NCI-H2107 treated with DMSO at 0.1 percent for 48 hours (cell line): ENCODE results near the gene STK32B.
"Not testable (repeated sequence)": the region's sequence is repeated elsewhere in the genome, so short reads cannot be mapped to it uniquely, and the experiment has no call there.

Source experiments
- DNase-seq: peaks from one replicate; lab custom pipeline; 2025; ENCODE audit not compliant: unreplicated experiment; lab: John Stamatoyannopoulos, UW

The STK32B gene

GRCh38 chr4:5203309-5203992, 152.2 kb downstream of the STK32B start:
- no peak for DNase-seq

DNA sequence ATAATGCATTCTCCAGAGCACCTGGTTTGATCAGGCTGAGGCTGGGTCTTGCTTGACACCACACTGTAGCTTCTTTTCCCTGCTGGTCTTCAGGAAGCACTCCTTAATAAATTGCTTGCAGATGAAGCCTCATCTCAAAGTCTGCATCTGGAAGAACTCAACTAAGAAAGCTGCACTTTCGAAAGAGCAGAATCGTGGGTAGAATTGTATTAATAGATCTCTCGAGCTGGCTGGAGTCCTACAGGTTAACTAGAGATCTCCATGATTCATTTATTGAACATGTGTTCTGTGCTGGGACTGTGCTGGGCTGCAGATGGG, 152.7 kb downstream of the STK32B start:
- DNase-seq: no peak

- no peak for DNase-seq
These were observed 153.5 kb downstream of the STK32B start for GRCh38 chr4:5204781-5205180.

- DNase-seq: no peak
These were observed 154.9 kb downstream of the STK32B start for GRCh38 chr4:5206016-5206790.

GRCh38 chr4:5209862-5210261, 158.6 kb downstream of the STK32B start:
- no peak for DNase-seq

- DNase-seq: no peak
These were observed 160.1 kb downstream of the STK32B start for GRCh38 chr4:5211282-5211839.

GRCh38 chr4:5212255-5213013, 161.2 kb downstream of the STK32B start:
- DNase-seq: no peak

DNA sequence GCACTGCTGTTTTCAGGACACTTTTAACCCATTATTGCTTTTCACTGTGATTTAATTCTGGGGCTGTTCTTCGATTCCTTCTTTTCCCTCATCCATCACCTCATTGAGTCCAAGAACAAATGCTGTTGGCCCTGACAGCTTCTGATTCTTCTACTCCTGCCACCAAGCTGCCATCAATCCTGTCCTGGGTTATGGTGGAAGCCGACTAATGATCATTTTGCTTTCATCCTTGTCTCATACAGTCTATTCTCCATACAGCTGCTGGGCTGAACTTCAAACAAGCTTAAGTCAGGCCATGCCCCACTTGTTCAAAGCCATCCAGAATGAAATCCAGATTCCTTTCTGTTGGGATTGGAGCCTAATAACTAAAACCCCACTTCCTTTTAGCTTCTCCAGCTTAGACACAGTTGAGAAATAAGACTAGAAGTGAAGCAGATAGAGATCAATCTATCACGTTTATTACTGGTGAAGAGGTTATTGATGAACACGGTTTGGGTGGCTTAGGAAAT, 161.9 kb downstream of the STK32B start:
- DNase-seq: no peak

DNA sequence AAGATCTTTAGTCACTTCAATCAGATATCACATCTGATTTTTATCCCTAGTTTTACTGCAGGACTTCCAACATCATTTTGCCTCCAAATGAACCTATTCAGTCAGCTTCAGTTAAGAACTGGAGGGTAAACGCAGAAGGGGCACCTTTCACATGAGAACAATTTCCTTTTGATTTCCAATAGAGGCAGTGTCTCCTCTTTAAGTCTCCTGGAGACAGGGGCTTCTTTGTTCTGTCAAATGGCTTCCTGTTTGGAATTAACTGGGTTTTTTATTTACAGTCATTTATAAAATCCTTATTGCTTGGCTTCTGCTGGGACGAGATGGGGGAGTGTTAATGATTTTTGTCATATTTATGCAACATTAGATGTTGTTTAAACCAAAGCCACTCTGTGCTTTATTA, 164.0 kb downstream of the STK32B start:
- no peak for DNase-seq

DNA sequence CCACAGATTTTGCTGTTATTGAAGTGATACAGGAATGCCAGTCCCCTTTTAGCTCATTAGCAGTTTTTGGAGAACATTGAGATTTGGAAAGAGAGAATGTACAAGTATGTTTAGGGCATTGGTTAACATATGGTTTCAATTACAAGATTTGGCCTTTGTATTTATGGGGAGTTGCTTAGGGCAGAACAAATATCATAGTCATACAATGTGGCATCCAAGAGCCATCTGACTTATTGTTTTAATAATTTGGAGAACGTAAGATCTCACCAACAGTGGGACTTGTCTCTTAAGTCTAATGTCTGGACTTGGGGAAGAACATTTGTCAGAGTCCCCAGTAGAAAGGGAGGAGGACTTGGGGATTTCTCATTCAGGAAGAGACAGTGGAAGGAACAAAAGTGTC, 166.1 kb downstream of the STK32B start:
- DNase-seq: no peak

DNA sequence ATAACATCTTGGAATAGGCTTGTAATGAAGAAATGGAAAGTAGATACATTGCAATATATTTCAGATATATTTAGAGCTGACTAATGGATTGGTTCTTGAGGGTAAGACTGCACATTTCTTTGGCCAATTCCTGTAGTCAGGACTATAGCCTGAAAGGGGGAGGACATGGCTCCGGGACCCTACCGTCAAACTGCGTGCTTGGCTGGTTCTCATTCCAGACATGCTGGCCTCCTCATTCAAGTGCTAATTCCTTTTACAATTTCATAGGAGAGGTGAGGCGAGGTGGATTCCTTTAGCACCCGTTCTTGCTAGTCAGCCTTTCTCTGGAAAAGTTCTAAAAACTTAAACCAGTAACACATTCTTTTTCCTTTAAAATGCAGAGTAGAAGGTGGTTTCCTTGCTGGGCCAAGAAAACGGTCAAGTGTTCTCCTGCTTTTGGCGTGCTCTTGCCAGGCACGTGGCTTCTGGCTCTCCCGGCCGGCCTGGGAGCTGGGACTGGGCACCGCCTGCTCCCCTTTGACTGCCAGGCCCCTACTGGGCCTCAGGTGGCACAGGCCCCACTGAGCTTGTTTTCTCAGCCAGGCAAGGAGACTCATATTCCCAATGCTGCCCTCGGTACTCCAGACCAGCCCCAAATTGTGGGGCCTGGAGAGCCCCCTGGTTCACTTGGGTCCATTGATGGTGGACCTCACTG, 167.2 kb downstream of the STK32B start:
- DNase-seq: no peak

DNA sequence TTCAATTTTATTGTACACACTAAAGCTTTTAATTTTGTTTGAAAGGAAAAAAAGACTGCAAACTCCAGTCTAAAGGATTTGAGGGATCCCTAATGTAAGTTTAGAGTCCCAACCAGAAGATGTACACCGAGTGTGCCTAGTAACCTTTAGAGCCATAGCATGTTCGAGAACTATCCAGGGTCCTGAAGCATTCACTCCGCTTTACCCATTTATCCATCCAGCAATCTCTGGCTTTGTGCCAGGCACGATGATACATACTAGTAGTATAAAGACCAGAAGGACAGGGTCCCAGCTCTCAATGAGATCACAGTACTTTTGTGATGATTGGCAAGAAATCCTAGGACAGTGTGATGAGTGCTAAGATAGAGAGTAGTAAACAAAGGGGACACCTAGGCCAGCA, 168.7 kb downstream of the STK32B start:
- DNase-seq: no peak

GRCh38 chr4:5222047-5222446, 170.8 kb downstream of the STK32B start:
- DNase-seq: no peak

DNA sequence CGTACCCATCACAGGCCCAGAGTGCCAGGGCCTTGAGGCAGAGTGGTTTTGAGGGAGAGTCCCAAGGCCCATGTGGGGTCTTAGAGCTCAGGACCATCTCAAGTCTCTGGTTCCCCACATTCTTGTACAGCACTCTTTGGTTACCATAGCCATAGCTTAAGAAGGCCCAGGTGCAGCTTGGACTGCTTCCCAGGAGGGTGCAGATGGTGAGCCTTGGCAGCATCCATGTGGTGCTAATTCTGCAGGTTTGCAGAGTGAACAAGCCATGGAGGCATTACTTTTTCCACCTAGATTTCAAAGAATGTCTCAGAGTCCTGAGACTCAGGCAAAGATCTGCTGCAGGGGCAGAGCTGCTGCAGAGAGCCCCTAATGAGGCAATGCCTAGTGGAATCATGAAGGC, 171.7 kb downstream of the STK32B start:
- DNase-seq: no peak

DNA sequence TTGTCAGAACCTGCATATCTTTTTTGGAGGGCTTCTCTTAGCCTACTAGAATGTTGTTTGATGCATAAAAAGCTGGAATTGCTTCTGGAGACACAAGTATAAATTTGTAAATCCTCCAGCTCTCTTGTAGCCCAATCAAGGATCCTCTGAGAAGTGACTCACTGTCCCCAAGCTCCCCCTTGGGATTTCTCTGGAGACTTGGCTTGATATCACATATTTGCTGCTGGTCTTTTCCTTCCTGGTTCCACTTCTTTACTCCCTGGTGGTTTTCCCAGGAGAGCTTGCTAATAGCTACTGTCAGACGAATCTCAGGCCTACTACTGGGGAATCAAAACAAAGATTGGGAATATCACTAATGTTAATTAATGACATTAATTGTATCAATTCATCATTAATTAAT, 173.1 kb downstream of the STK32B start:
- DNase-seq: no peak

DNA sequence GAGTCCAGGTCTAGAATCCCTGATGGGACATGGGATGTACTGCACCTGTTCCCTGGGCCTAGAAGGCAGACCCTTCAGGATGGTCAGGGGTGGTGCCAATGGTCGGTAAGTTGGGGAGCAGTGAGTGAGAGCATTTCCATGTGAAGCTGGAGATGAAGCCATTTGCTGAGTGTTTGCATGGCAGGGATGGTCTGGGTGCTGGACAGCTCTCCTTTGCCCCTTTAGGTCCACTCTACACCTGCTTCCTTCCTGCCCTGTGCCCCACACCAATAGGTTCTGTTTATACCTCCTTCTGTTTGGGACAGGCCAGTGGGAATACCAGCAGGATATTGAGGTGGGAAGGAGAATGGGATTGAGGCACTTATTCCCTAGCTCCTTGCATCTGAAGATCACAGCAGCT, 181.3 kb downstream of the STK32B start:
- DNase-seq: no peak

DNA sequence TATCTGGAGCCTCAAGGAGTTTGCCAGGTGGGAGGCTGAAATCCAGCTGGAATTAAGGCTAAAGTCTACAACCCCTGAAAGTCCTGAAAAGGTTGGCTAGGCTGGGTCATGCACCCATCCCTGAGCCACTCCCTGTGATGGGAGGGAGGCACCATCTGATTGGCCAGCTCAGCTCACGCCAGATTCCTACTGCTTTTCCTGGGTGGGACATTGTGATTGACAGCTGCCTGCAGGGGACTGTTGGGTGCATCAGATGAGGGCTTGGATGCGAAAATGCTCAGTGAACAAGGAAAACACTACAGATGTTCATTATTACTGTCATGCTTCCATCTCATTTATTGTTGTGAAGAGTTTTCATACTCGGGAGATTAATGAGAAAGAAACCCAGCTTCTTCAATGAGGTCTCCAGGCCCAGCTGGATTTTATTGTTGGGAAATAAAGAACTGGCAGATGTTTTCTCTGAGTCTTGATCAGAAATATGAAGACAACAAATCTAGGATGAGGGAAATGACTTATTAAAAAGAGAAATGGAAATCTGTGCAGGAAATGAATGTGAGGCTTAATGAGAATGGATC, 185.9 kb downstream of the STK32B start:
- DNase-seq: no peak

GRCh38 chr4:5238173-5238572, 186.9 kb downstream of the STK32B start:
- DNase-seq: no peak

DNA sequence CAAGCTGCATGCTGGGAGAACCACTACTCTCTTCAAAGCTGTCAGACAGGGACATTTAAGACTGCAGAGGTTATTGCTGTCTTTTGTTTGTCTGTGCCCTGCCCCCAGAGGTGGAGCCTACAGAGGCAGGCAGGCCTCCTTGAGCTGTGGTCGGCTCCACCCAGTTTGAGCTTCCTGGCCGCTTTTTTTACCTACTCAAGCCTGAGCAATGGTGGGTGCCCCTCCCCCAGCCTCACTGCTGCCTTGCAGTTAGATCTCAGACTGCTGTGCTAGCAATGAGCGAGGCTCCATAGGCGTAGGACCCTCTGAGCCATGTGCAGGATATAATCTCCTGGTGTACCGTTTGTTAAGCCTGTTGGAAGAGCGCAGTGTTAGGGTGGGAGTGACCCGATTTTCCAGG, 195.8 kb downstream of the STK32B start:
- DNase-seq: not testable (repeated sequence)

- DNase-seq: no peak
These were observed 196.5 kb downstream of the STK32B start for GRCh38 chr4:5247735-5248134.

DNA sequence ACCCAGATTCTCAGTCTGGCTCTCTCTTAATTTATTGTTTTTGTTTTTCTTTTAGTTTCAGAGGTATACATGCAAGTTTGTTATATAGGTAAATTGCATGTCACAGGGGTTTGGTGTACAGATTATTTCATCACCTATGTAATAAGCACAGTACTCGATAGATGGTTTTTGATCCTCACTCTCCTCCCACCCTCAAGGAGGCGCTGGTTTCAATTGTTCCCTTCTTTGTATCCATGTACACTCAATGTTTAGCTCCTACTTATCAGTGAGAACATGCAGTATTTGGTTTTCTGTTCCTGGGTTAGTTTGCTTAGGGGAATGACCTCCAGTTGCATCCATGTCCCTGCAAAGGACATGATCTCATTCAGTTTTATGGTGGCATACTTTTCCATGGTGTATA, 198.4 kb downstream of the STK32B start:
- DNase-seq: no peak
